ES-I3 (cell line): ENCODE data around the gene UCKL1.
A peak's percentile ranks its signal among the peaks of the same experiment; 100 is the strongest.
"Not testable (repeated sequence)": the region's sequence is repeated elsewhere in the genome, so short reads cannot be mapped to it uniquely, and the experiment has no call there.

ENCODE experiments used
- H3K36me3 ChIP-seq: 2 replicates; pipeline ENCODE4 v1.6.1; 2013; ENCODE audit warnings: mild to moderate bottlenecking, low read length, control low read depth, moderate library complexity; ENCODE audit not compliant: insufficient read depth
- H3K4me1 ChIP-seq: 2 replicates; pipeline ENCODE4 v1.6.1; 2013; ENCODE audit warnings: mild to moderate bottlenecking, control low read depth, low read length; ENCODE audit not compliant: insufficient read depth
- H3K9ac ChIP-seq: 2 replicates; pipeline ENCODE4 v1.6.1; 2013; ENCODE audit warnings: low read depth, mild to moderate bottlenecking, low read length, moderate library complexity
- H3K9me3 ChIP-seq: 2 replicates; pipeline ENCODE4 v1.6.1; 2013; ENCODE audit warnings: mild to moderate bottlenecking, low read length, moderate library complexity; ENCODE audit not compliant: control insufficient read depth, insufficient read depth

UCKL1 gene

DNA sequence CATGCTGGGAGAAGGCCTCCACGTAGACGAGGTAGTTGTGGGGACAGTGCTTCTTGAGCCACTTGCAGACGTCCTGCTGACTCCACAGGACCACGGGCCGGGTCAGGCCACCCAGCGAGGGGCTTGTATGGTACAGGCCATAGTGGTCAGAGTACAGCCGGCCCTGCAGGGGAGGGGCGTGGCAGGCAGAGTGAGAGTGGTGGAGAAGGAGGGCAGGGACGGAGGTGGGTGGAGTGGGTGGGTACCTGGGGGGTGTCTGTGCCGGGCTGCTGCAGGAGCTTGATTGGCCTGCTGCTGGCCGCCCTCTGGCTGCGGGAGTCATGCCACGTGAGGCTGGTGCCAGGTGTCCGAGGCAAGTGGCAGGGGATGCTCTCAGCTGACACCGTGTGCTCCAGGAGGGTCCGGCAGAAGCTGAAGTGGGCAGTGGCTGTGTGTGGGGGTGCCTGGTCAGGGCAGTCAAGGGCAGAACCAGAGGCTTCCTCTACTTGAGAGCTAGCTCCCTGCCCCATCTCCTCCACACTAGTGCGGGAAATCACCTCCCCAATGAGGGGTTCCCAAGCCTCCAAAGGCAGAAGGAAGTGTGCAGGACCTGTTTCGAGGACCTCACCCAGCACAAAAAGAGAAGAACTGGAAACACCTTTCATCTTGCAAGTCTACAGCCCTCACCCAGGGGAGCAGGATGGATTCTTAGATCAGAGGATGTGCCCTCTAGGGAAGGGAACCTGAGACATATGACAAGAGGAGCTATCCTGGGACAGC is 20.9 kb upstream of the UCKL1 start:
- Histone ChIP-seq H3K9ac (no peak overlapping the region), H3K36me3 (no peaks in the 10 kb centered on the region), H3K9me3 (no peaks in the 10 kb centered on the region), H3K4me1 (peaks cover 15% of the 10 kb centered on the region)

DNA sequence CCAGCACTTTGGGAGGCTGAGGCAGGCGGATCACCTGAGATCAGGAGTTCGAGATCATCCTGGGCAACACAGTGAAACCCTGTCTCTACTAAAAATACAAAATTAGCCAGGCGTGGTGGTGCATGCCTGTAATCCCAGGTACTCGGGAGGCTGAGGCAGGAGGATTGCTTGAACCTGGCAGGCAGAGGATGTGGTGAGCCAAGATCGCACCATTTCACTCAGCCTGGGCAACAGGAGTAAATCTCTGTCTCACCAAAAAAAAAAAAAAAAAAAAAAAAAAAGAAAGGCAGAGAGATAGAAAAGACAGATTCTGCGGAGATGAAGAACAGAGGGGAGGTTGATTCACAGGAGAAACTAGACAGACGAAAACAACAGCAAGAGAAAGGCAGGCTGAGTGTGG is 20.3 kb upstream of the UCKL1 start:
- not testable (repeated sequence) for H3K9me3 ChIP-seq, H3K36me3 ChIP-seq, H3K9ac ChIP-seq
- H3K4me1 ChIP-seq, result peaks cover 12% of the 10 kb centered on the region

DNA sequence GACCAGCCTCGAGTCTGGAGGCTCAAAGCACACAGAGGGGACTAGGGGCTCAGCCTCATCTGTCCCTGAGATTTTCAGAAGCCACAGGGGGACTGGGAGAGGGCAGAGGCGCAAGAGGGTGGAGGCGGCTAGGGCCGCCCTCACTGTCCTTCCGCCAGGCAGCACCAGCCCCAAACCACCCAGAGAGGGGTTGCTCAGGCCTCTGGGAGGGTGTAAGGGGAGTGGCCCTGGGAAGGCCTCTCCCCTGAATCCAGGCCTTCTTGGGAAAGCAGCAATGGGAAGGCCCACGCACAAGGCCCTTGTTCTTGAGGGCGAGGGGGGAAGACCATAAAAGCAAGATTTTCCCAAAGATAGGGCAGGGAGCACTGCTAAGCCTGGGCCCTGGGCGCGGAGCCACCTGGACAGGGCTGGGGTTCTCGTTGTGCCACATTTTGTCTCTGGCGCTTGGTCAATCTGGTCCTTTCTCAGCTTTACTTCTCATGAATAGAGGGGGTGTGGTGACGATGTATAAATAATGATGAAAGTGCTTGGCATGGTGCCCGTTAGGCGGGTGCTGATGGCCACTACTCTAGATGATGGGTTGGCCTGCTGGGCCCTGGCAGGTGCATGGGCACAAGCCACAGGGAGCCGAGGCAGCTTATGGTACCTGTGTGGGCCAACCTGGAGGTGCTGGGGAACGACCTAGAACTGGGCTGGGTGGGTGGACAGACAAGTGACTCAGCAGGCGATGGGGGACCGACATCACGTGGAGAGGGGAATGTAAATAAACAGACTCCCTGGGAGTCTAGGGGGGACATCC is 18.4 kb upstream of the UCKL1 start:
- Histone ChIP-seq H3K9me3 (no peaks in the 10 kb centered on the region), H3K9ac (no peak overlapping the region), H3K36me3 (no peaks in the 10 kb centered on the region), H3K4me1 (peaks cover 4% of the 10 kb centered on the region; the same call in 1 of the 2 replicates)

DNA sequence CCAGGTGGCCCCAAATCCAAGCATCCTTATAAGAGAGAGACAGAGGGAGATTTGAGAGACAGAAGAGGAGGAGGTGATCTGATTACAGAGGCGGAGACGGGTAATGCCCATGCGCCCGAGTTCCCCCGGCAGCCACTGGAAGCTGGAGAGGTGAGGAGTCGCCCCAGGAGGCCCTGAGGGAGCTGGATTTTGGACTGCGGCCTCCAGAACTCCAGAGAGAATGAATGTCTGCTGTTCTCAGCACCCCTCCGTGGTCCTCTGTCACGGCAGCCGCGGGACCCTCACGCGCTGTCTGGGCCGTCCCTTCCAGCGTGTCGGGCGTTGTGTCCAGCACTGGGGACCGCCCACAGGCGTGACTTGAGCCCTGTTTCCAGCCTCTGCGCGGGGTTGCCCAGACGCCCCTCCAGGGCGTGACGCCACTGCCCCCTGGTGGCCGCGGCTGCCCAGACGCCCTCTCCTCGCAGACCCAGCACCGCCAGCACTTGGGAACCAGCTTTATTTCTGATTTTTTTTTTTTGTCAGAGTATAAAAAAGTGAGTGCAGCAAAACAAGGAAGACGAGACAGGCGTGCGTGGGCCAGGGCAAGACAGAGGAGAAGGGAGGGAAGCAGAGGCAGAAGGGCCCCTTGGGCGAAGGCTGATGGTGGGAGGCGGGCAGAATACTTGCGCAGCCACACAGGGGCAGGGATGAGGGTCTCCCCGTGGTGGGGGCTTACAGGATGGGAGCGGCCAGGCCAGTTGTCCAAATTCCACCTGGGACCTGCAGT is 17.6 kb upstream of the UCKL1 start:
- Histone ChIP-seq H3K9me3 (no peaks in the 10 kb centered on the region), H3K9ac (peak overlapping the region; percentile 66), H3K36me3 (no peaks in the 10 kb centered on the region), H3K4me1 (peaks cover 4% of the 10 kb centered on the region; the same call in 1 of the 2 replicates)

DNA sequence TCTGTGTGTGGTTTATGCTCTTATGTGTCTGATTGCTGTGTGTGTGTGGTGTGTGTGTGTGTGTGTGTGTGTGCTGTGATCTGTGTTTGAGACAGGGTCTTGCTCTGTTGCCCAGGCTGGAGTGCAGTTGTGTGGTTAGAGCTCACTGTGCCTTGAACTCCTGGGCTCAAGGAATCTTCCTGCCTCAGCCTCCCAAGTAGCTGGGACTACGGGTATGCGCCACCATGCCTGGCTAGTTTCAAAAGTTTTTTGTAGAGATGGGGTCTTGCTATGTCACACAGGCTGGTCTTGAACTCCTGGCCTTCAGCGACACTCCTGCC is 16.9 kb upstream of the UCKL1 start:
- Histone ChIP-seq H3K36me3 (no peaks in the 10 kb centered on the region), H3K9me3 (no peaks in the 10 kb centered on the region), H3K4me1 (peaks cover 3% of the 10 kb centered on the region; the same call in 1 of the 2 replicates), H3K9ac (no peak overlapping the region; the same call in 1 of the 2 replicates)

DNA sequence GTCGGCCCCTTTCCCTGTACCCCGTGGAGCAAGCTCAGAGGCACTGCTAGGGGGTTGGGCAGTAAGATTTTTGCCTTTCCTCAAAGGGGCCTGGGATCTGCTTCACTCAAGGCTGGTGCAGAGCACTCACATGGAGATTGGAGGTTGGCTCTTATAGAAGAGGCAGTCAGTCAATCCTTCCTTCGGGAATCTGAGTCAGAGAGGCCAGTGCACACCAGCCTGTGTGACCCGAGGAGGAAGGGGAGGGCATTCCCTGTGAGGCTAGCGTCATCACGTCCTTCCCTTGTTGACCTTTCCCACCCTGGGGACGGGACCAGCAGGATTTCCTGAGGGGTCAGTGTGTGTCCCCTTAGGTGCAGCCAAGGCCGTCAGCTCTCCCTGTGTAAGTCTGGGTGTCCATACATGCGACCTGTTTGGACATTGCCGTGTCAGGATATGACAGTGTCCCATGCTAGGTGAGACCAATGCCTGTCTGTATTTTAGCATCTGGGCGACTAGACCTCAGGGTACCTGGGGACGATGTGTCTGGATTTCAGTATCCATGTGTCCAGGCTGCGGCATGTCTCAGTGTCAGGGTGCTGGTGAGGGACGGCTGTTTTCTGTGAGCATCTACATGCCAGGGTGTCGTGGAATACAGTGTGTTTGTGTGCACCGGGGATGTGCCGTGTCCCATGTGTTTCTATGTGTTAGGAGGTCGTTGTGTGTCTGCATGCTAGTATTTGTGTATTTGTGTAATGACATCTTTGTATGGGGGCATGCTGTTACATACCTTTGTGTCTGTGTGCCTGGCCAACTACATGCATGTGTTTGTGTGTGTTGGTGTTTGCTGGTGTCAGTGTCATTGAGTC is 16.3 kb upstream of the UCKL1 start:
- H3K9ac ChIP-seq, result no peak overlapping the region
- H3K9me3 ChIP-seq, result peaks cover under 1% of the 10 kb centered on the region; the same call in 1 of the 2 replicates
- no peaks in the 10 kb centered on the region for H3K36me3 ChIP-seq
- no peaks in the 10 kb centered on the region for H3K4me1 ChIP-seq

DNA sequence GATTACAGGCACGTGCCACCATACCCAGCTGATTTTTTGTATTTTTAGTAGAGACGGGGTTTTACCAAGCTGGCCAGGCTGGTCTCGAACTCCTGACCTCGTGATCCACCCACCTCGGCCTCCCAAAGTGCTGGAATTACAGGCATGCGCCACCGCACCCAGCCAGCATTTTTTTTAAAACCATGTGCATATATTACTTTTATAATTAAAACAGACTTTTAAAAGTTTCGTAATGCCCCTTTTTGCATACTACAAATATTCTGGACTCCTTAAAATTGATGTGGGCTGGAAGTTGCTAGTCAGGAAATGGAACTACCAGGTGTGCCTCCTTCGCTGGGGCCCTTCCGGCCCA is 15.7 kb upstream of the UCKL1 start:
- H3K9me3 ChIP-seq, H3K9ac ChIP-seq, H3K4me1 ChIP-seq, H3K36me3 ChIP-seq: not testable (repeated sequence)

DNA sequence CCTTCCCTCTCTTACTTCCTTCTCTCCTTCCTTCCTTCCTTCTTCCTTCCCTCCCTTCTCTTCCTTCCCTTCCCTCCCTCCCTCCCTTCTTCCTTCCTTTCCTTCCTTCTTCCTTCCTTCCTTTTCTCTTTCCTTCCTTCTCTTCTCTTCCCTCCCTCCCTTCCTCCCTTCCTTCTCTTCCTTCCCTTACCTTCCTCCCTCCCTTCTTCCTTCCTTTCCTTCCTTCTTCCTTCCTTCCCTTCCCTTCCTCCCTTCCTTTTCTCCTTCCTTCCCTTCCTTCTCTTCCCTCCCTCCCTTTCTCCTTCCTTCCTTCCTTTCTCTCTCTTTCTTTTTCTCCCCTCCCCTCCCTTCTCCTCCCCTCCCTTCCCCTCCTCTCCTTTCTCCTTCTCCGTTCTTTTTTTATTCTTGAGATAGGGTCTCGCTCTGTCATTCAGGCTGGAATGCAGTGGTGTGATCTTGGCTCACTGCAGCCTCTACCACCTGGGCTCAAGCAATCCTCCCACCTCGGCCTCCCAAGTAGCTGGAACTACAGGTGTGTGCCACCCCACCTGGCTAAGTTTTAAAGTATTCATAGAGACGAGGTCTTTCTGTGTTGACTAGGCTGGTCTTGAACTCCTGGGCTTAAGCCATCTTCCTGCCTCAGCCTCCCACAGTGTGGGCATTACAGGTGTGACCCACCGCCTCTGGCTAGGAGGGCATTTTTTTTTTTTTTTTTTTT is 14.7 kb upstream of the UCKL1 start:
- Histone ChIP-seq H3K36me3 (peaks cover 3% of the 10 kb centered on the region; the same call in 1 of the 2 replicates), H3K9ac (no peak overlapping the region), H3K9me3 (peaks cover 8% of the 10 kb centered on the region), H3K4me1 (no peaks in the 10 kb centered on the region)

DNA sequence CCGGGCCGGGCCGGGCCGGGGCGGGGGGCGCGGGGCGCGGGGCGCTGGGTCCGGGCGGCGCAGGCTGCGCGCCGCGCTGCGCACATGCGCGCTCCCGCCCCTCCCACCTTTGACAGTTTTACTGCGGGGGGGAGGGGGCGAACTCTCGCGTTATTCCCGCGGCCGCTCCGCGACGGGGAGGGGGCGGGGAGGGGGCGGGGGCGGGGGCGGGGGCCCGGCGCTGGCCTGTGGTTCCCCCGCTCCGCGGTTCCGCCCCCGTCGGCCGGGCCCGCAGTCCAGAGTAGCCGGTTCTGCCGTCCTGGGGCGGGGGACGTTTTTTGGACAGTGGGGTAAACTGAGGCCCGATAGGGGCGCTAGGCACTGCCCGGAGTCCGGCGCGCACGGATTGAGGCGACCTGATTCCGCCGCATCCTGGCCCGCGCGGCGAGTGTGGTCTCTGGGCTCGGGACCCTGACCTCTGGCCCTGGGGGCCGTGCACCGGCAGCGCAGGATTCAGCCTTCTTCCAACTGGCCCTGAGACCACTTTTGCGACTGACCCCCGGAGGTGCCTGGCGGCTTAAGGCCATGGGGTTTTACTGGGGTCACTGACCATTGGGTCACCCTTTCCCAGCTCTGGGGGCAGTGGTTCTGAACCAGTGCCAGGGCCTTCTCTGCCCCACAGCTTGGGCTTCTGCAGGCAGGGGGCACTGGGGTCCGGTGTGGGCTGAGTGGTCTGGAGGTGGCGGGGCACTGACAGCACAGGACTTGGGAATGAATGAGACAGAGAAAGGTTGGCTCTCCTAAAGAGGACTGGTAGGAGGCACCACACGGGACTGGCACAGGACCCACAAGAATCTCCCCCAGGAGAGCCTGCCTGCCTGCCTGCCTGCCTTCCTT is 13.9 kb upstream of the UCKL1 start, which contains the start of gene ZNF512B:
Gene ZNF512B, minus strand, starts transcription at position 93 of the 876 bp plus-strand sequence. CDS start 1,980 bp downstream, outside the sequence.
- Histone ChIP-seq H3K4me1 (no peaks in the 10 kb centered on the region), H3K9ac (peak within 1 kb of the TSS; percentile 92), H3K36me3 (peaks cover 3% of the 10 kb centered on the region; the same call in 1 of the 2 replicates), H3K9me3 (peaks cover 8% of the 10 kb centered on the region)

DNA sequence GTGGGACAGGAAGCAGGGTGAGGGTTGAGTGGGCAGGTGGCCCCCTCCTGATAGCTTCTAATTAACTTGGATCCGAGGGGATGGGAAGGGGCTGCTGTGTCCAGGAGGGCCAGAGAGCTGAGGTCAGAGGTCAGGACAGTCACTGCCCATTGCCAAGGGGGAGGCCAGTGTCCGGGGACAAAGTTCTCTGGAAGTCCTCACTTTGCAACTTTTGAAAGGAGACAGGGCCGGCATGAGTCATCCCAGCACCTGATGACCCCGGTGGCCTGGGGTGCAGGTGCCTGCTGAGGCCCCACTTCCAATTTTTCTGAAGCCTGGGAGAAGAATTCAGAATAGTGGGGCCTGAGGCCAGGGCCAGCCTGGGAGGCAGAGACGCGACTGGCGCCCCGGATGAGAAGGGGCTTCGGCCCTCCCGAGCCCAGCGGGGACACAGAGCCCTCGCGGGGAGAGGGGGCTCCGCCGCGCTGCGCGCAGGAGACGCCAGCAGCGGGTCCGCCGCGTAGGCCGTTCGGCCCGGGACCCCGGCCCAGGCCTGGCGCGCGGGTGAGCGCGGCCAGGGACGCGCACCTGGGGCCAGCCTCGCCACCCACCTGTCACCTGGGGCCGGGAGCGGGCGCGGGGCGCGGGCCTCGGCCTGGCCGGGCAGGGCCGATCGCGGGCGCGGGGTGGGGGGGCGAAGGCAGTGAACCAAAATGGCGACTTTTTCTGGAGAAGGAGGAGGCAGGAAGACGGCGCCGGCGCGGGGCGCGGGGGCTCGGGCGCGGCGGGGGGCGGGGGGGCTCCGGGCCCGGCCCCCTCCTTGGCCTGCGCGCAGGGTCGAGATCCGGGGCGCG is 12.9 kb upstream of the UCKL1 start:
- H3K9ac ChIP-seq, result peak overlapping the region; percentile 92
- no peaks in the 10 kb centered on the region for H3K4me1 ChIP-seq
- H3K9me3 ChIP-seq, result peaks cover 8% of the 10 kb centered on the region
- H3K36me3 ChIP-seq, result peaks cover 3% of the 10 kb centered on the region; the same call in 1 of the 2 replicates

DNA sequence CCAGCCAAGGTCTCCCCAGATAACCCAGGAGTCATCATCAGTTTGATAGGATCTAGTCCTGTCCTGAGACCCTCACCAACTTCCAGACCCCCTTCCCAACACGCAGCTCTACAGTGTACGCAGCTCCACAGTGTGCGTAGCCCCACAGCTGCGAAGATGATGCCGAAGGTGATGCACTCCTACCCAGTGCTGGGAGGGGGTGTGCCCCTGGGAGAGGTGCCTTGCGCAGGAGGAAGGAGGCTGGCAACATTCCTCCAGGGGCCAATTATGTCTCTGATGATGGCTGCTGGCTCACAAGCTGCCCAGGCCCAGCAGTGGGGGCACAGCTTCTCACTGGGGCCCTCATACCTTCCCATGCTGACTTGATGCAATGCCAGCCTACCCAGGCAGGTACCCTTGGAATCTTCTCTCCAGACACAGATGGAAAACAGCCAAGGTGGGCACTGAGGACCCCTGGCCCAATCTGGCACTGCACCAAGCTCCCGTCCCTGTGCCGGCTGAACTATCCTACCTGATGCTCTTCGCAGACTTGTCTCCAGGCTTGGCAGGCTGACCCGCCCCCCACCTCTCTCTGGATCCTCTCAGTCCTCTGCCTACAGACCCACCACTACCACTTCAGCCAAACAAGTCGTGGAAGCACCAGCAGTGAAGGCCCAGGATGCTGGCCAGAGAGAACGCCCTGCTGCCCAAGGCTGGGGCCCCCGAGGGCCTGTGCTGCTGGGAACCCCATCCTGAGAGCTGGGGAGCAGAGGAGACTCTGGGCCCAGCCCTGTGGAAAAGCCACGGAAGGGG is 12.1 kb upstream of the UCKL1 start:
- H3K36me3 ChIP-seq, result peaks cover 6% of the 10 kb centered on the region
- H3K9me3 ChIP-seq, result peaks cover 8% of the 10 kb centered on the region
- peak overlapping the region; percentile 92 for H3K9ac ChIP-seq
- no peaks in the 10 kb centered on the region for H3K4me1 ChIP-seq
